H1 (cell line): ENCODE data around the gene LIPE.

ENCODE experiments used
- BRCA1 ChIP-seq: IDR thresholded peaks from 2 replicates; pipeline ENCODE4 v1.6.1; 2012; ENCODE audit warnings: low read depth, low read length, improper control_type of control experiment
- E2F6 ChIP-seq: IDR thresholded peaks from 2 replicates; pipeline ENCODE4 v1.6.1; 2012; ENCODE audit warnings: inconsistent platforms
- EGR1 ChIP-seq: IDR thresholded peaks from 2 replicates; pipeline ENCODE4 v1.6.1; 2011; ENCODE audit warnings: low read depth, low read length, borderline replicate concordance
- JUND ChIP-seq: IDR thresholded peaks from 2 replicates; pipeline ENCODE4 v1.6.1; 2011; ENCODE audit warnings: mild to moderate bottlenecking, improper control_type of control experiment, low read length
- POLR2A ChIP-seq, 2 experiments: IDR thresholded peaks; 1 replicate in 1 of 2; 2 replicates in 1 of 2; pipeline ENCODE4 v1.6.1; 2011; ENCODE audit warnings: low read depth in 2 of 2, low read length in 2 of 2, mild to moderate bottlenecking in 2 of 2; ENCODE audit errors: control extremely low read depth in 1 of 2
- POLR2AphosphoS5 ChIP-seq: IDR thresholded peaks from 2 replicates; pipeline ENCODE4 v1.6.1; 2011; ENCODE audit warnings: low read depth, low read length
- SIRT6 ChIP-seq: IDR thresholded peaks from one replicate; pipeline ENCODE4 v1.7.1; 2012; ENCODE audit warnings: low read length, inconsistent platforms
- TF ChIP-seq, protein P1 (sequence below), 3 experiments: IDR thresholded peaks; 1 replicate in 2 of 3; 2 replicates in 1 of 3; pipeline versions ENCODE4 v1.5.1 to v1.6.1; 2011; ENCODE audit warnings: low read length in 3 of 3, mild to moderate bottlenecking in 3 of 3, inconsistent platforms in 2 of 3, low read depth in 1 of 3, moderate library complexity in 1 of 3; ENCODE audit not compliant: insufficient read depth in 1 of 3; ENCODE audit errors: control extremely low read depth in 1 of 3

GRCh38 chr19:42357290-42357689 lies 69.9 kb downstream of the LIPE start:
- TF ChIP-seq JUND, result no peak
- TF ChIP-seq, protein P1, sequence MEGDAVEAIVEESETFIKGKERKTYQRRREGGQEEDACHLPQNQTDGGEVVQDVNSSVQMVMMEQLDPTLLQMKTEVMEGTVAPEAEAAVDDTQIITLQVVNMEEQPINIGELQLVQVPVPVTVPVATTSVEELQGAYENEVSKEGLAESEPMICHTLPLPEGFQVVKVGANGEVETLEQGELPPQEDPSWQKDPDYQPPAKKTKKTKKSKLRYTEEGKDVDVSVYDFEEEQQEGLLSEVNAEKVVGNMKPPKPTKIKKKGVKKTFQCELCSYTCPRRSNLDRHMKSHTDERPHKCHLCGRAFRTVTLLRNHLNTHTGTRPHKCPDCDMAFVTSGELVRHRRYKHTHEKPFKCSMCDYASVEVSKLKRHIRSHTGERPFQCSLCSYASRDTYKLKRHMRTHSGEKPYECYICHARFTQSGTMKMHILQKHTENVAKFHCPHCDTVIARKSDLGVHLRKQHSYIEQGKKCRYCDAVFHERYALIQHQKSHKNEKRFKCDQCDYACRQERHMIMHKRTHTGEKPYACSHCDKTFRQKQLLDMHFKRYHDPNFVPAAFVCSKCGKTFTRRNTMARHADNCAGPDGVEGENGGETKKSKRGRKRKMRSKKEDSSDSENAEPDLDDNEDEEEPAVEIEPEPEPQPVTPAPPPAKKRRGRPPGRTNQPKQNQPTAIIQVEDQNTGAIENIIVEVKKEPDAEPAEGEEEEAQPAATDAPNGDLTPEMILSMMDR (IDR thresholded peaks at IDR 0.05; ENCODE audit: control extremely low read depth in 1 of 3, insufficient read depth in 1 of 3, low read depth in 1 of 3, low read length in 3 of 3), result no peak
- TF ChIP-seq POLR2A (IDR thresholded peaks at IDR 0.05; ENCODE audit: control extremely low read depth in 1 of 2, low read depth in 2 of 2, low read length in 2 of 2), result no peak
- TF ChIP-seq EGR1, result no peak
- TF ChIP-seq BRCA1, result no peak
- TF ChIP-seq POLR2AphosphoS5, result no peak
- TF ChIP-seq E2F6, result no peak
- no peak for TF ChIP-seq SIRT6
